Panc1 (cell line): Measurements from ENCODE around the gene TBX3.

Experiments
- CTCF ChIP-seq: fragments of 450-650 bp; IDR thresholded peaks from 2 replicates; pipeline ENCODE4 v1.5.1; 2017; ENCODE audit warnings: mild to moderate bottlenecking
- POLR2AphosphoS5 ChIP-seq: IDR thresholded peaks from 2 replicates; pipeline ENCODE4 v1.6.1; 2012; ENCODE audit warnings: mild to moderate bottlenecking, low read depth, low read length, moderate library complexity

GRCh38 chr12:114709112-114709511, 25.1 kb upstream of the TBX3 start:
- no peak for TF ChIP-seq CTCF
- no peak for TF ChIP-seq POLR2AphosphoS5
